Tongue (tissue), 3 donors: ENCODE results near the gene ZNF365. TPM values are rescaled to one million over a fixed set of nuclear protein-coding genes. Genes with fewer than 3 reads are reported as not detected.
A peak's percentile ranks its signal among the peaks of the same experiment; 100 is the strongest.

Source experiments
- DNase-seq: peaks from one replicate; pipeline ENCODE4 v3.0.0-alpha.2; 2015
- small RNA-seq: library from RNA; depleted of rRNA; stranded (forward); fragments of <200 nt; gene quantifications from one replicate; pipeline ENCODE3, GENCODE V24; 2014; ENCODE audit warnings: low replicate concordance
- total RNA-seq: library from RNA; depleted of rRNA; stranded (reverse); fragments of >200 nt; gene quantifications from one replicate; pipeline ENCODE4 v1.2.3, GENCODE V29; 2014

Gene ZNF365
- total RNA-seq, 1 donor from 2014 or later: 0.41 TPM

- no peak for DNase-seq
Observed at GRCh38 chr10:62422068-62422590, 48.0 kb downstream of the ZNF365 start.

GRCh38 chr10:62424026-62424425 is 49.9 kb downstream of the ZNF365 start:
- DNase-seq: no peak

- no peak for DNase-seq
Observed at GRCh38 chr10:62426086-62426485, 51.9 kb downstream of the ZNF365 start.

- no peak for DNase-seq
Observed at GRCh38 chr10:62426600-62426999, 52.4 kb downstream of the ZNF365 start.

- no peak for DNase-seq
Observed at GRCh38 chr10:62430881-62431280, 56.7 kb downstream of the ZNF365 start.

- DNase-seq: no peak
Observed at GRCh38 chr10:62433181-62433692, 59.1 kb downstream of the ZNF365 start.

- no peak for DNase-seq
Observed at GRCh38 chr10:62433901-62434300, 59.7 kb downstream of the ZNF365 start.

- DNase-seq: peak; percentile 85
Observed at GRCh38 chr10:62437696-62438095, 63.5 kb downstream of the ZNF365 start.

GRCh38 chr10:62442006-62442405 is 67.8 kb downstream of the ZNF365 start:
- peak; percentile 33 for DNase-seq

- no peak for DNase-seq
Observed at GRCh38 chr10:62442894-62443669, 68.9 kb downstream of the ZNF365 start.

- DNase-seq: no peak
Observed at GRCh38 chr10:62443866-62444265, 69.7 kb downstream of the ZNF365 start.

- no peak for DNase-seq
Observed at GRCh38 chr10:62446627-62447026, 72.5 kb downstream of the ZNF365 start.

- DNase-seq: no peak
Observed at GRCh38 chr10:62450912-62451610, 76.9 kb downstream of the ZNF365 start.

GRCh38 chr10:62451611-62451975 is 77.4 kb downstream of the ZNF365 start:
- no peak for DNase-seq

Small RNAs within 50 kb of the gene (small RNA-seq; reads per million reads assigned to genes)
- not detected for gene RN7SL591P

Other genes starting within 250 kb of the ZNF365 start
- 8.1 TPM for gene RTKN2, start 105.5 kb upstream of the ZNF365 start, total RNA-seq